ENCODE results near the gene UGT8.
"Not testable (repeated sequence)": the region's sequence is repeated elsewhere in the genome, so short reads cannot be mapped to it uniquely, and the experiment has no call there.

Gene UGT8

DNA sequence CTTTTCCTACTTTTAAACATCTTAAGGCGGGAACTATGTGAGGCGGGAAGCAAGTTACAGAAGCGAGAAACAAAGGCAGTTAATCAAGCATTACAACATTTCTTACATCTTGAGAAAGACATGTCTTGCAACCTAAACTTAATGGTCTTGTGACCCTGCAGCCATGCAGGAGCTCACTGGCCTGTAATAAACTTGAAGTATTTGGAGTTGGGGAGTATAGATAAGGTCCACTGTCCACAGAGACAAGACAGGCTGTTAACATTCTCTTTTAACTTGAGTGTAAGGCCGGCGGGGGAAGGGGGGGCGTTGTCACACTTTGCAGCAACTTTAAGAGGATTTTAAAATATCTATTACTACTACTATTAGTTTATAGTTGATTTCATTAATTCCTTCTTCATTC is 10.3 kb upstream of the UGT8 start:
- Histone ChIP-seq H3K4me3 (replicated peaks; ENCODE audit: insufficient read depth, low read length) (no peak overlapping the region), H3K27me3 (ENCODE audit: insufficient read depth, poor library complexity, severe bottlenecking) (no peaks in the 10 kb centered on the region), H3K27ac (replicated peaks) (no peak overlapping the region)
- DNase-seq (ENCODE audit: low read depth in 1 of 2, low spot score in 1 of 2), result no peak
- TF ChIP-seq, protein P1, sequence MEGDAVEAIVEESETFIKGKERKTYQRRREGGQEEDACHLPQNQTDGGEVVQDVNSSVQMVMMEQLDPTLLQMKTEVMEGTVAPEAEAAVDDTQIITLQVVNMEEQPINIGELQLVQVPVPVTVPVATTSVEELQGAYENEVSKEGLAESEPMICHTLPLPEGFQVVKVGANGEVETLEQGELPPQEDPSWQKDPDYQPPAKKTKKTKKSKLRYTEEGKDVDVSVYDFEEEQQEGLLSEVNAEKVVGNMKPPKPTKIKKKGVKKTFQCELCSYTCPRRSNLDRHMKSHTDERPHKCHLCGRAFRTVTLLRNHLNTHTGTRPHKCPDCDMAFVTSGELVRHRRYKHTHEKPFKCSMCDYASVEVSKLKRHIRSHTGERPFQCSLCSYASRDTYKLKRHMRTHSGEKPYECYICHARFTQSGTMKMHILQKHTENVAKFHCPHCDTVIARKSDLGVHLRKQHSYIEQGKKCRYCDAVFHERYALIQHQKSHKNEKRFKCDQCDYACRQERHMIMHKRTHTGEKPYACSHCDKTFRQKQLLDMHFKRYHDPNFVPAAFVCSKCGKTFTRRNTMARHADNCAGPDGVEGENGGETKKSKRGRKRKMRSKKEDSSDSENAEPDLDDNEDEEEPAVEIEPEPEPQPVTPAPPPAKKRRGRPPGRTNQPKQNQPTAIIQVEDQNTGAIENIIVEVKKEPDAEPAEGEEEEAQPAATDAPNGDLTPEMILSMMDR (IDR thresholded peaks at IDR 0.05; ENCODE audit: insufficient read depth, low read length), result no peak
- TF ChIP-seq SPI1 (IDR thresholded peaks at IDR 0.05; ENCODE audit: borderline replicate concordance, low read depth), result no peak
- TF ChIP-seq, protein P2, sequence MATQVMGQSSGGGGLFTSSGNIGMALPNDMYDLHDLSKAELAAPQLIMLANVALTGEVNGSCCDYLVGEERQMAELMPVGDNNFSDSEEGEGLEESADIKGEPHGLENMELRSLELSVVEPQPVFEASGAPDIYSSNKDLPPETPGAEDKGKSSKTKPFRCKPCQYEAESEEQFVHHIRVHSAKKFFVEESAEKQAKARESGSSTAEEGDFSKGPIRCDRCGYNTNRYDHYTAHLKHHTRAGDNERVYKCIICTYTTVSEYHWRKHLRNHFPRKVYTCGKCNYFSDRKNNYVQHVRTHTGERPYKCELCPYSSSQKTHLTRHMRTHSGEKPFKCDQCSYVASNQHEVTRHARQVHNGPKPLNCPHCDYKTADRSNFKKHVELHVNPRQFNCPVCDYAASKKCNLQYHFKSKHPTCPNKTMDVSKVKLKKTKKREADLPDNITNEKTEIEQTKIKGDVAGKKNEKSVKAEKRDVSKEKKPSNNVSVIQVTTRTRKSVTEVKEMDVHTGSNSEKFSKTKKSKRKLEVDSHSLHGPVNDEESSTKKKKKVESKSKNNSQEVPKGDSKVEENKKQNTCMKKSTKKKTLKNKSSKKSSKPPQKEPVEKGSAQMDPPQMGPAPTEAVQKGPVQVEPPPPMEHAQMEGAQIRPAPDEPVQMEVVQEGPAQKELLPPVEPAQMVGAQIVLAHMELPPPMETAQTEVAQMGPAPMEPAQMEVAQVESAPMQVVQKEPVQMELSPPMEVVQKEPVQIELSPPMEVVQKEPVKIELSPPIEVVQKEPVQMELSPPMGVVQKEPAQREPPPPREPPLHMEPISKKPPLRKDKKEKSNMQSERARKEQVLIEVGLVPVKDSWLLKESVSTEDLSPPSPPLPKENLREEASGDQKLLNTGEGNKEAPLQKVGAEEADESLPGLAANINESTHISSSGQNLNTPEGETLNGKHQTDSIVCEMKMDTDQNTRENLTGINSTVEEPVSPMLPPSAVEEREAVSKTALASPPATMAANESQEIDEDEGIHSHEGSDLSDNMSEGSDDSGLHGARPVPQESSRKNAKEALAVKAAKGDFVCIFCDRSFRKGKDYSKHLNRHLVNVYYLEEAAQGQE (IDR thresholded peaks at IDR 0.05; ENCODE audit: insufficient replicate concordance, low read depth), result no peak
- TF ChIP-seq POLR2AphosphoS5 (IDR thresholded peaks at IDR 0.05; ENCODE audit: low read depth), result no peak
- no peak for TF ChIP-seq GABPA (IDR thresholded peaks at IDR 0.05; ENCODE audit: low read depth)

DNA sequence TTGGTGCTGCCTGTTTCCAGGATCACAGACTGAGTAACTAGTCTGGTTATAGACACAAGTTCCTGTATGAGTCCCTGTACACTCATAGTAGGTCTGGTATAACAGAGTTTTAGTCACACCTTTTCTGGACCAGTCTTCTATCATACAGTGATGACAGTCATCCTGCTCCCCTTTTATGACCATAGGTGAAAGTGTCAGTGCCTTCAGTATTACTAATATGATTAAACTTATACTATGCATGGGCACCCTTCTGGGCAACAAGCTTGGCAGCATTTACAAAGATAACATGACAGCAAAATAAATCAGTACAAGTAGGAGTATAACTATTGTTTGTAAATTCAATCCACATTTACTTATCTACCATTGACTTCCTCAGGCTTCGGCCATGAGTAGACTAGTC is 8.2 kb upstream of the UGT8 start:
- H3K27ac ChIP-seq (replicated peaks); H3K27me3 ChIP-seq (ENCODE audit: insufficient read depth, poor library complexity, severe bottlenecking); H3K4me3 ChIP-seq (replicated peaks; ENCODE audit: insufficient read depth, low read length); DNase-seq (ENCODE audit: low read depth in 1 of 2, low spot score in 1 of 2): not testable (repeated sequence)

GRCh38 chr4:114593526-114593925 is 5.1 kb upstream of the UGT8 start:
- TF ChIP-seq SPI1 (IDR thresholded peaks at IDR 0.05; ENCODE audit: borderline replicate concordance, low read depth) (no peak), GABPA (IDR thresholded peaks at IDR 0.05; ENCODE audit: low read depth) (no peak), POLR2AphosphoS5 (IDR thresholded peaks at IDR 0.05; ENCODE audit: low read depth) (no peak)
- TF ChIP-seq, protein P1 (IDR thresholded peaks at IDR 0.05; ENCODE audit: insufficient read depth, low read length), result no peak
- TF ChIP-seq, protein P2 (IDR thresholded peaks at IDR 0.05; ENCODE audit: insufficient replicate concordance, low read depth), result no peak
- DNase-seq (ENCODE audit: low read depth in 1 of 2, low spot score in 1 of 2), result no peak
- Histone ChIP-seq H3K4me3 (replicated peaks; ENCODE audit: insufficient read depth, low read length) (no peak overlapping the region), H3K27me3 (ENCODE audit: insufficient read depth, poor library complexity, severe bottlenecking) (peaks cover 7% of the 10 kb centered on the region), H3K27ac (replicated peaks) (no peak overlapping the region)

DNA sequence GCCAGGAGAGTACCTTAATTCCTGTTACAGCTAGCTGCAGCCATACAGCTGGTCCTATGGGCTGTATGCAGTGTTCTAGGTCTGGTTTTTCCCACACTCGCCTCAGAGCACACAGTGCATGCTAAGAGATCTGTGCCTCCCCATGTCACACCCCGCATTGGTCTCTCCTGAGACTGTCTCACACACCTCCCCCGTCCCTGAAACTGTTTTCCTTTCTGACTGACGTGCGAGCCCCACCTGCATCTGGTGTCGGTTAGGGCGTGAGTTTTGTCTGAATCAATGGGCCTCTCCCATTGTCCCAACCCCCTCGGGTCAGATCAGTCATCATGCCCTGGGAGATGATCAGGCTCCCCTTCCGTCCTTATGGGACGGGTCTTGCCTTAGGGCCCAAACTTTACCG is 3.4 kb upstream of the UGT8 start:
- TF ChIP-seq SPI1 (IDR thresholded peaks at IDR 0.05; ENCODE audit: borderline replicate concordance, low read depth) (no peak), GABPA (IDR thresholded peaks at IDR 0.05; ENCODE audit: low read depth) (no peak), POLR2AphosphoS5 (IDR thresholded peaks at IDR 0.05; ENCODE audit: low read depth) (no peak)
- TF ChIP-seq, protein P2 (IDR thresholded peaks at IDR 0.05; ENCODE audit: insufficient replicate concordance, low read depth), result no peak
- TF ChIP-seq, protein P1 (IDR thresholded peaks at IDR 0.05; ENCODE audit: insufficient read depth, low read length), result no peak
- Histone ChIP-seq H3K4me3 (replicated peaks; ENCODE audit: insufficient read depth, low read length) (no peak overlapping the region), H3K27ac (replicated peaks) (no peak overlapping the region), H3K27me3 (ENCODE audit: insufficient read depth, poor library complexity, severe bottlenecking) (peaks cover 17% of the 10 kb centered on the region)
- no peak for DNase-seq (ENCODE audit: low read depth in 1 of 2, low spot score in 1 of 2)

Measured in HL-60 (cell line).